ENCODE measurements around the gene MAFG. TPM values are rescaled to one million over a fixed set of nuclear protein-coding genes. Genes with fewer than 3 reads are reported as not detected.
A peak's percentile ranks its signal among the peaks of the same experiment; 100 is the strongest.
"Not testable (repeated sequence)": the region's sequence is repeated elsewhere in the genome, so short reads cannot be mapped to it uniquely, and the experiment has no call there.

The MAFG gene
- polyA plus RNA-seq, 6 donors from 2014 or later = 3.4 to 6.7 (median 4.7) TPM

GRCh38 chr17:81955058-81955681 lies 27.6 kb upstream of the MAFG start:
- Mint-ChIP-seq H3K9me3 (peaks cover 0 to 2% (median 0%) of the 10 kb centered on the region in 7 donors), H3K27ac (no peak overlapping the region), H3K27me3 (peaks cover 9 to 34% (median 23%) of the 10 kb centered on the region in 3 donors), H3K36me3 (no peaks in the 10 kb centered on the region), H3K4me1 (peaks cover 0 to 8% (median 5%) of the 10 kb centered on the region in 3 donors), H3K4me3 (no peak overlapping the region)
- ATAC-seq (ENCODE audit: low read depth in 2 of 2) (no peak), DNase-seq (no peak)

GRCh38 chr17:81954131-81955057 lies 26.9 kb upstream of the MAFG start:
- peaks cover 0 to 8% (median 5%) of the 10 kb centered on the region in 3 donors for H3K4me1 Mint-ChIP-seq
- no peak for DNase-seq
- H3K4me3 Mint-ChIP-seq = no peak overlapping the region
- ATAC-seq (ENCODE audit: low read depth in 2 of 2) = no peak
- no peak overlapping the region for H3K27ac Mint-ChIP-seq
- peaks cover 0 to 2% (median 0%) of the 10 kb centered on the region in 7 donors for H3K9me3 Mint-ChIP-seq
- H3K36me3 Mint-ChIP-seq = no peaks in the 10 kb centered on the region
- H3K27me3 Mint-ChIP-seq = peaks cover 9 to 34% (median 23%) of the 10 kb centered on the region in 3 donors

- H3K9me3 Mint-ChIP-seq; H3K36me3 Mint-ChIP-seq; H3K27ac Mint-ChIP-seq; H3K4me1 Mint-ChIP-seq; ATAC-seq (ENCODE audit: low read depth in 2 of 2); DNase-seq: not testable (repeated sequence)
- Mint-ChIP-seq H3K4me3 (peak overlapping the region in 1 of 8 donors; percentile 47), H3K27me3 (peaks cover 7 to 32% (median 16%) of the 10 kb centered on the region in 3 donors)
Observed at GRCh38 chr17:81953443-81953842, 25.9 kb upstream of the MAFG start.

GRCh38 chr17:81952792-81953228 lies 25.3 kb upstream of the MAFG start:
- Mint-ChIP-seq H3K27ac (no peak overlapping the region), H3K36me3 (no peaks in the 10 kb centered on the region), H3K4me3 (no peak overlapping the region), H3K4me1 (no peaks in the 10 kb centered on the region), H3K27me3 (peaks cover 5 to 26% (median 9%) of the 10 kb centered on the region in 3 donors), H3K9me3 (peaks cover 0 to 2% (median 0%) of the 10 kb centered on the region in 7 donors)
- no peak for ATAC-seq (ENCODE audit: low read depth in 2 of 2)
- DNase-seq = no peak

- H3K36me3 Mint-ChIP-seq = no peaks in the 10 kb centered on the region
- peaks cover 0 to 21% (median 5%) of the 10 kb centered on the region in 3 donors for H3K27me3 Mint-ChIP-seq
- ATAC-seq (ENCODE audit: low read depth in 2 of 2) (no peak), DNase-seq (no peak)
- H3K9me3 Mint-ChIP-seq = peaks cover 0 to 2% (median 0%) of the 10 kb centered on the region in 7 donors
- H3K4me1 Mint-ChIP-seq = no peaks in the 10 kb centered on the region
- H3K27ac Mint-ChIP-seq = peak overlapping the region in 1 of 6 donors; percentile 47
- H3K4me3 Mint-ChIP-seq = peak overlapping the region in 1 of 8 donors; percentile 59
Observed at GRCh38 chr17:81951785-81952684, 24.5 kb upstream of the MAFG start.

GRCh38 chr17:81950501-81950900 lies 23.0 kb upstream of the MAFG start:
- H3K27ac Mint-ChIP-seq = no peak overlapping the region
- H3K27me3 Mint-ChIP-seq = peaks cover 0 to 17% (median 7%) of the 10 kb centered on the region in 3 donors
- ATAC-seq (ENCODE audit: low read depth in 2 of 2) = no peak
- H3K4me1 Mint-ChIP-seq = no peaks in the 10 kb centered on the region
- H3K4me3 Mint-ChIP-seq = no peak overlapping the region
- no peaks in the 10 kb centered on the region for H3K36me3 Mint-ChIP-seq
- H3K9me3 Mint-ChIP-seq = peaks cover 0 to 2% (median 0%) of the 10 kb centered on the region in 7 donors
- no peak for DNase-seq

- H3K9me3 Mint-ChIP-seq = peaks cover 0 to 2% (median 0%) of the 10 kb centered on the region in 7 donors
Observed at GRCh38 chr17:81948635-81949378, 21.3 kb upstream of the MAFG start.

GRCh38 chr17:81947189-81947588 lies 19.7 kb upstream of the MAFG start, which contains the start of gene MYADML2:
MYADML2 (minus strand) TSS chr17:81947233; CDS start chr17:81941741, 5,492 bp downstream.
- Mint-ChIP-seq H3K36me3 (no peaks in the 10 kb centered on the region), H3K27ac (no peak within 1 kb of the TSS), H3K9me3 (peaks cover 0 to 2% (median 0%) of the 10 kb centered on the region in 7 donors), H3K4me3 (no peak within 1 kb of the TSS), H3K4me1 (no peaks in the 10 kb centered on the region), H3K27me3 (peaks cover 0 to 11% (median 7%) of the 10 kb centered on the region in 3 donors)
- ATAC-seq (ENCODE audit: low read depth in 2 of 2) (no peak), DNase-seq (no peak)

More at GRCh38 chr17:81948635-81949378, 21.3 kb upstream of the MAFG start:
- Mint-ChIP-seq H3K27ac (peak overlapping the region in 1 of 6 donors; percentile 87), H3K27me3 (peaks cover 0 to 11% (median 7%) of the 10 kb centered on the region in 3 donors), H3K36me3 (no peaks in the 10 kb centered on the region), H3K4me3 (no peak overlapping the region), H3K4me1 (no peaks in the 10 kb centered on the region)
- DNase-seq = no peak
- no peak for ATAC-seq (ENCODE audit: low read depth in 2 of 2)

GRCh38 chr17:81944858-81945257 lies 17.3 kb upstream of the MAFG start:
- Mint-ChIP-seq H3K27me3 (peaks cover 0 to 17% (median 7%) of the 10 kb centered on the region in 3 donors), H3K4me1 (no peaks in the 10 kb centered on the region), H3K36me3 (no peaks in the 10 kb centered on the region), H3K9me3 (no peaks in the 10 kb centered on the region), H3K27ac (no peak overlapping the region), H3K4me3 (no peak overlapping the region)
- ATAC-seq (ENCODE audit: low read depth in 2 of 2) = no peak
- DNase-seq = no peak

GRCh38 chr17:81942167-81942553 lies 14.6 kb upstream of the MAFG start:
- no peak overlapping the region for H3K4me3 Mint-ChIP-seq
- H3K36me3 Mint-ChIP-seq = no peaks in the 10 kb centered on the region
- DNase-seq (no peak), ATAC-seq (ENCODE audit: low read depth in 2 of 2) (no peak)
- no peaks in the 10 kb centered on the region for H3K9me3 Mint-ChIP-seq
- peaks cover 5 to 10% (median 7%) of the 10 kb centered on the region in 3 donors for H3K4me1 Mint-ChIP-seq
- no peak overlapping the region for H3K27ac Mint-ChIP-seq
- H3K27me3 Mint-ChIP-seq = peaks cover 0 to 10% (median 4%) of the 10 kb centered on the region in 3 donors

- ATAC-seq (ENCODE audit: low read depth in 2 of 2) = no peak
- Mint-ChIP-seq H3K4me3 (no peak overlapping the region), H3K27me3 (peaks cover 0 to 6% (median 0%) of the 10 kb centered on the region in 3 donors), H3K9me3 (no peaks in the 10 kb centered on the region), H3K4me1 (peaks cover 5 to 11% (median 7%) of the 10 kb centered on the region in 3 donors), H3K36me3 (no peaks in the 10 kb centered on the region), H3K27ac (no peak overlapping the region)
- DNase-seq = no peak
Observed at GRCh38 chr17:81941484-81942166, 14.1 kb upstream of the MAFG start.

Data from naive B cell (primary cell).